GM18861 (cell line): ENCODE data around the gene DNAJB2.
"Not testable (repeated sequence)": the region's sequence is repeated elsewhere in the genome, so short reads cannot be mapped to it uniquely, and the experiment has no call there.

ENCODE experiments used
- ATAC-seq: cut with Tn5 transposase; IDR thresholded peaks from one replicate; pipeline ENCODE4 v1.9.1; 2021; ENCODE audit not compliant: unreplicated experiment

DNAJB2 gene

GRCh38 chr2:219254590-219255201 lies 24.5 kb upstream of the DNAJB2 start:
- ATAC-seq, result peak; percentile 15

GRCh38 chr2:219258942-219259341 lies 20.2 kb upstream of the DNAJB2 start:
- ATAC-seq, result not testable (repeated sequence)

- ATAC-seq, result no peak
These were observed 17.9 kb upstream of the DNAJB2 start for GRCh38 chr2:219261024-219261855.

GRCh38 chr2:219266232-219266631 lies 12.9 kb upstream of the DNAJB2 start:
- no peak for ATAC-seq

- no peak for ATAC-seq
These were observed 12.3 kb upstream of the DNAJB2 start for GRCh38 chr2:219266886-219267285.

GRCh38 chr2:219268294-219268693 lies 10.9 kb upstream of the DNAJB2 start:
- ATAC-seq, result no peak

GRCh38 chr2:219269362-219270054 lies 9.7 kb upstream of the DNAJB2 start:
- no peak for ATAC-seq

GRCh38 chr2:219270055-219270372 lies 9.2 kb upstream of the DNAJB2 start:
- ATAC-seq, result no peak

GRCh38 chr2:219271021-219271420 lies 8.1 kb upstream of the DNAJB2 start:
- ATAC-seq, result no peak

- no peak for ATAC-seq
These were observed 6.8 kb upstream of the DNAJB2 start for GRCh38 chr2:219272356-219272755.

GRCh38 chr2:219272995-219273394 lies 6.2 kb upstream of the DNAJB2 start:
- no peak for ATAC-seq

- no peak for ATAC-seq
These were observed 5.2 kb upstream of the DNAJB2 start for GRCh38 chr2:219273937-219274336.

GRCh38 chr2:219274361-219274921 lies 4.7 kb upstream of the DNAJB2 start:
- no peak for ATAC-seq

- ATAC-seq, result peak; percentile 23
These were observed 1.2 kb upstream of the DNAJB2 start for GRCh38 chr2:219277703-219278654.

- ATAC-seq, result peak; percentile 1
These were observed 463 bp upstream of the DNAJB2 start for GRCh38 chr2:219278655-219279150.

- ATAC-seq, result no peak
These were observed 850 bp downstream of the DNAJB2 start for GRCh38 chr2:219279916-219280516.

- no peak for ATAC-seq
These were observed 1.5 kb downstream of the DNAJB2 start for GRCh38 chr2:219280651-219281050.

- no peak for ATAC-seq
These were observed 2.4 kb downstream of the DNAJB2 start for GRCh38 chr2:219281588-219281987.

- no peak for ATAC-seq
These were observed 3.2 kb downstream of the DNAJB2 start for GRCh38 chr2:219282375-219282774.
